Dendritic cell treated with granulocyte-macrophage colony-stimulating factor and Interleukin-4, amounts not matched to agents 40 ng/mL and 50 ng/mL, for 4 days (primary cell): ENCODE data around the gene TESMIN.

ENCODE experiments used
- H3K27ac Mint-ChIP-seq: one replicate; pipeline ENCODE4 v1.8.0; 2022; ENCODE audit warnings: mild to moderate bottlenecking, mixed read lengths
- H3K27me3 Mint-ChIP-seq: one replicate; pipeline ENCODE4 v1.8.0; 2022; ENCODE audit warnings: mild to moderate bottlenecking, mixed read lengths
- H3K36me3 Mint-ChIP-seq: one replicate; pipeline ENCODE4 v1.8.0; 2022; ENCODE audit warnings: low read depth, mixed read lengths
- H3K4me1 Mint-ChIP-seq: one replicate; pipeline ENCODE4 v1.8.0; 2022; ENCODE audit warnings: low read depth, mixed read lengths
- H3K4me3 Mint-ChIP-seq: one replicate; pipeline ENCODE4 v1.8.0; 2022; ENCODE audit warnings: mild to moderate bottlenecking, moderate library complexity, mixed read lengths
- H3K9me3 Mint-ChIP-seq: one replicate; pipeline ENCODE4 v1.8.0; 2022; ENCODE audit warnings: mixed read lengths
- intact Hi-C: fragments of 100-400 bp; cut with micrococcal nuclease; formaldehyde crosslinking; loops from one replicate; pipeline ENCODE4 v1.15.0; 2022

The TESMIN gene

DNA sequence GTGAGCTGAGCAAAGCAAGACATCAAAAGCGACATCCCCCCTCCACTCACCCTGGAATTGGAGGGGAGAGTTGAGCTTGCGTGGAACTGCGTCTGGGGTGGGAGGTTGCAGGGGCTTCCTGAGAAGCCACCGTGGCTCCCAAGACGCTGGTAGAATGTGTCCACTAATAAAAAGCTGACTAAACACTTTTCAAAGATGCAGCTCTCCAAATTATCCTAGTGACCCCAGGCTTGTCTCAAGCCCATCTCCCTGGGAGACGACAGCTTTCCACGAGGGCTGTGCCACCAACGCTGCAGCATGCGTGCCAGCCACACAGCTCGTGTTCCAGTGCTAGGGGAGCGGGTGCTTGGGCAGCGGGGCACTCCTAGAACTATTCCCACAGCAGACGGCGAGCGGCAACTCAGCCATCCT lies 73.3 kb downstream of the TESMIN start:
- no peak overlapping the region for H3K4me3 Mint-ChIP-seq
- H3K9me3 Mint-ChIP-seq: no peaks in the 10 kb centered on the region
- intact Hi-C loops: no loop called here
- H3K4me1 Mint-ChIP-seq: peaks cover 10% of the 10 kb centered on the region
- H3K36me3 Mint-ChIP-seq: no peaks in the 10 kb centered on the region
- no peak overlapping the region for H3K27ac Mint-ChIP-seq
- H3K27me3 Mint-ChIP-seq: peaks cover 29% of the 10 kb centered on the region

DNA sequence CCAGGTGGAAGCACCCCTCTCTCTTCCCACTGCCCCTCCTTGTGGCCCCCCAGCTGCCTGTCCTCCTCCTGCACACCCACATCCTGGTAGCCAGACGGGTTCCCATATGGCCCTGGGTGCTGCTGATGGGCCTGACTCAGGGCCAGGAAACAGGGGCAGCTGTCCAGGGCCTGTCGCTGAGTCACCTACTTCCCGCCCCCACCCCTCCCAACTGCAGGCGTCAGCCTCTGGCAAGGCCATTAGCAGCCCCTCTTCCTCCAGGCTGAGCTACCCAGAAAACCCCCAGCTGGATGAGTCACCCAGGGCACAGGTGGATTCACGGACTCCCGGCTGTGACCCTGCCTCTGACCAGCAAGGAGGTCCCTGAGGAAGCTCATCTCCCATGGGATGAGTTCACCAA lies 73.9 kb downstream of the TESMIN start:
- no peaks in the 10 kb centered on the region for H3K36me3 Mint-ChIP-seq
- H3K4me3 Mint-ChIP-seq: no peak overlapping the region

DNA sequence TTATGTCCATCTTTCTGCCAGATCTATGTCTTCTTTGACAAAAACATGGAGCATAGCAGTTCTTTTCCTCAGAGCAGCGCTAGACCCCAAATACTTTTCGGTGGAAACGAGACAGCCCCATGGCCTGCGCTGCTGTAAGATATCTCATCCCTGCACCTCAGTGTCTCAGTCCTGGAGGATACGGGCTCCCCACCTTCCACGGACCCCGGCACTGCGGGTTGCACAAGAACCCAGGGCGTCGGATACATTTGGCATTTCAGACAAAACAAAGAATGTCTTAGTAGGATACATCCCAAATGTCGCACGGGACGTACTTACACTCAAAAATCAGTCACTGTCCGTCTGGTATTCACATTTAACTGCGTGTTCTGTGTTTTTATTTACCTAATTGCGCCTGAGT lies 76.9 kb downstream of the TESMIN start:
- Mint-ChIP-seq H3K9me3 (no peaks in the 10 kb centered on the region), H3K27ac (no peak overlapping the region), H3K4me3 (no peak overlapping the region), H3K4me1 (peaks cover 10% of the 10 kb centered on the region), H3K36me3 (no peaks in the 10 kb centered on the region), H3K27me3 (peaks cover 16% of the 10 kb centered on the region)
- intact Hi-C loops: no loop called here

More for the DNA sequence above, 73.9 kb downstream of the TESMIN start:
- Mint-ChIP-seq H3K27me3 (peaks cover 24% of the 10 kb centered on the region), H3K4me1 (peaks cover 10% of the 10 kb centered on the region), H3K27ac (no peak overlapping the region), H3K9me3 (no peaks in the 10 kb centered on the region)
- intact Hi-C loops: no loop called here

DNA sequence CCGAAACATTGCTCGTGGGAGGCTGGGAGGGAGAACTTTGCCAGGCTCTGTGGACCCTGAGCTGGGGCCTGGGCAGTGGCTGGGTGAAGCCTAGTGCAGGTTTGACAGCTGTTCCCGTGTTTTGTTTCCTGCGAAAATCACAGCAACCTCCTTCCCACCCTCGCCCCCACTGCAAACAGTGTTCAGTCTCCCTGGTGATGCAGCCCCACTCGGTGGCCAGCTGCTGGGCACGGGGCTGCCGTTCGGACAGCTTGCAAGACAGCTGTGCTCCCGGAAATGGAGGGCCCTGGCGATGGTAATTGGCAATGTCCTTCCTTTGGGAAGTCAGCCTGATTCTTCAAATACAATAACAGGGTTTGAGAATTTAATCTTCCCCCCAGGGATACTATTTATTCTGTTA lies 77.3 kb downstream of the TESMIN start:
- intact Hi-C loops: no loop called here
- H3K9me3 Mint-ChIP-seq: no peaks in the 10 kb centered on the region
- H3K36me3 Mint-ChIP-seq: no peaks in the 10 kb centered on the region
- peaks cover 15% of the 10 kb centered on the region for H3K27me3 Mint-ChIP-seq
- H3K27ac Mint-ChIP-seq: no peak overlapping the region
- peaks cover 10% of the 10 kb centered on the region for H3K4me1 Mint-ChIP-seq
- no peak overlapping the region for H3K4me3 Mint-ChIP-seq

DNA sequence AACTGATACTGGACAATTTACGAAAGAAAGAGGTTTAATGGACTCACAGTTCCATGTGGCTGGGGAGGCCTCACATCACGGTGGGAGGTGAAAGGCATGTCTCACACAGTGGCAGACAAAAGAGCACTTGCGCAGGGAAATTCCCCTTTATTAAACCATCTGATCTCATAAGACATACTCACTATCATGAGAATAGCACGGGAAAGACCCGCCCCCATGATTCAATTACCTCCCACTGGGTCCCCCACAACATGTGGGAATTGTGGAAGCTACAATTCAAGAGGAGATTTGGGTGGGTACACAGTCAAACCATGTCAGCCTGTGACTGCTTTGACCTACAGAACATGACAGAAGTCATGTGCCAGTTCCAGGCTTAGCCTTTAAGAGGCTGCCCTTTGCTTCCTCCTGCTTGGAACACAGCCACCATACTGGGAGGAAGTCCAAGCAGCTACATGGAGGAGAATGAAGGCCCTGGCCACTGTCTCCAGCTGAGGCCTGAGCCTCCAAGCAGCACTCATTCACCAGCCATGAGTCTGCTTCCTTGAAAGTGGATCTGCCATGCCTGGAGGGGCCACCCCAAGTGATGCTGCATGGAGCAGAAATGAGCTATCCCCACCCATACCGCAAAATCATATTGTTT lies 77.9 kb downstream of the TESMIN start:
- intact Hi-C loops: no loop called here
- peaks cover 16% of the 10 kb centered on the region for H3K27me3 Mint-ChIP-seq
- H3K4me1 Mint-ChIP-seq: peaks cover 5% of the 10 kb centered on the region
- H3K36me3 Mint-ChIP-seq: no peaks in the 10 kb centered on the region
- no peak overlapping the region for H3K27ac Mint-ChIP-seq
- H3K9me3 Mint-ChIP-seq: no peaks in the 10 kb centered on the region
- no peak overlapping the region for H3K4me3 Mint-ChIP-seq

DNA sequence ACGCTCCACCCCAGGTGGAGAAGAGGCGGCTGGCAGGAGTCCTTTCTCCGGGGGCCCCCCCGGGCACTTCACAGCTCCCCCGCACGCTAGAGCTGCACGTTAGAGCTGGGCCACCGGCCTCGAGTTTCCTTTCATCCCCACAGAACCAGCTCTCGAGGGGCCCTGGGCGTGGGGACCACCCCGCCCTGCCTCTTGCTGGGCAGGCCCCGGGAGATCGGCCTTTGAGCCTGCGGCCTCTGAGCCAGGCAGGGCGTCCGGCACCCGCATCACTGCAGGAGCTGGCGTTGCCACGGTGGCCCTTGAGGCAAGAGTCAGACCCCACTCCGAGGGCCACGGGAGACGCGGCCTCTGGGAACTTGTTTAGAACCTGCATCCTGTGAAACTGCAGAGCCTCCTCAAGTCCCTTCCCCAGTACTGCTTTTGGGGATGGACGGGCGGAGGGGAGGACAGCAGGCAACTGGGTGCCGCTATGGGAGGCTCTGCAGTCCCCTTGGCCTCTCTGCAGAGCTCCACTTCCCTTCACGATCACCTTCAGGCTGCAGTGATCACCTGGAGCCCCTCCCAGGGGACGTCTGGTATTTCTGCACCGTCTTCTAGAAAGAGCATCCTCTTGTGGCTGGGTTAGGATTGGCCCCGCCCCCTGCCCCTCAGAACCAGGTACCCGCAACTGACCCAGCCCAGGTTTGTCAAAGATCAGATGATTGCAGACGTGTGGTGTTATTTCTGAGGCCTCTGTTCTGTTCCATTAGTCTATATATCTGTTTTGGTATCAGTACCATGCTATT lies 80.9 kb downstream of the TESMIN start:
- Mint-ChIP-seq H3K36me3 (no peaks in the 10 kb centered on the region), H3K27ac (no peak overlapping the region), H3K27me3 (peaks cover 16% of the 10 kb centered on the region), H3K4me1 (no peaks in the 10 kb centered on the region), H3K4me3 (no peak overlapping the region), H3K9me3 (no peaks in the 10 kb centered on the region)
- intact Hi-C loops: no loop called here

DNA sequence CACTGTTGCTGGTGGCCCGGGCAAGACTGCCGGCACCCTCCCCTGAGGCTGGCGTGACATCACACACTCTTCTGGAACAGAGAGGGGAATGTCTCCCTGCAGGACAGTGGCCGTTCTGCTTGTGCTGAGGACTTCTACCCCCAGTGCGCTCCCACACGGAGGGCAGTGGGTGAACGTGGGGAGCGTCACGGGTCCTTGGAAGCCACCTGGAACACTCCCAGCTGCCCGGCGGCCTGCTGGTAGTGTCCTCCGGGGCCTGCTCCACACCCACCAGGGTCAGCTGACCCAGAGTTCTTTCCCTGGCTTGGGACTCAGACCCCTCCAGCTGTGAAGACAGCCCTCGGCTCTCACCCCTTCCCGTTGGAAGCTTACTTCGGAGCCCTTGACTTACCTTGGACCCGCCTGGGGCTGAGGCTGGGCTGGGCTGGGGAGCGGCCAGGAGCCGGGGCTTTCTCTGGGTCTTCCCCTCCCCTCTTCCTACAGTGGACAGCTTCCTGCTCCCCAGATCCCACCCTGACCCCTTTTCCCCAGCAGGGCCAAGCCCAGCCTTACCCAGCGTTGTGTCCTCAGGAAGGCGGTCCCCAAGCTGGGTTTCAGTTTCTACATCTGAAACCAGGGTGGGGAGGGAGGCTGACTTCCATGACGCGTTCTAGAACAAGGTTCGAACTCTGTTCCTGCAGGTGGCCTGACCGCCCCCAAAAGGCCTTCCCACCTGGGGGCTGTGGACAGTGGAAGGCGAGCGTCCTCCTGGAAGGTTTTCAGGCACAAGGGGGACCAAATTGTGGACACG lies 81.8 kb downstream of the TESMIN start:
- intact Hi-C loops: no loop called here
- H3K36me3 Mint-ChIP-seq: no peaks in the 10 kb centered on the region
- no peak overlapping the region for H3K4me3 Mint-ChIP-seq
- H3K27ac Mint-ChIP-seq: no peak overlapping the region
- no peaks in the 10 kb centered on the region for H3K9me3 Mint-ChIP-seq
- H3K4me1 Mint-ChIP-seq: no peaks in the 10 kb centered on the region
- peaks cover 11% of the 10 kb centered on the region for H3K27me3 Mint-ChIP-seq

DNA sequence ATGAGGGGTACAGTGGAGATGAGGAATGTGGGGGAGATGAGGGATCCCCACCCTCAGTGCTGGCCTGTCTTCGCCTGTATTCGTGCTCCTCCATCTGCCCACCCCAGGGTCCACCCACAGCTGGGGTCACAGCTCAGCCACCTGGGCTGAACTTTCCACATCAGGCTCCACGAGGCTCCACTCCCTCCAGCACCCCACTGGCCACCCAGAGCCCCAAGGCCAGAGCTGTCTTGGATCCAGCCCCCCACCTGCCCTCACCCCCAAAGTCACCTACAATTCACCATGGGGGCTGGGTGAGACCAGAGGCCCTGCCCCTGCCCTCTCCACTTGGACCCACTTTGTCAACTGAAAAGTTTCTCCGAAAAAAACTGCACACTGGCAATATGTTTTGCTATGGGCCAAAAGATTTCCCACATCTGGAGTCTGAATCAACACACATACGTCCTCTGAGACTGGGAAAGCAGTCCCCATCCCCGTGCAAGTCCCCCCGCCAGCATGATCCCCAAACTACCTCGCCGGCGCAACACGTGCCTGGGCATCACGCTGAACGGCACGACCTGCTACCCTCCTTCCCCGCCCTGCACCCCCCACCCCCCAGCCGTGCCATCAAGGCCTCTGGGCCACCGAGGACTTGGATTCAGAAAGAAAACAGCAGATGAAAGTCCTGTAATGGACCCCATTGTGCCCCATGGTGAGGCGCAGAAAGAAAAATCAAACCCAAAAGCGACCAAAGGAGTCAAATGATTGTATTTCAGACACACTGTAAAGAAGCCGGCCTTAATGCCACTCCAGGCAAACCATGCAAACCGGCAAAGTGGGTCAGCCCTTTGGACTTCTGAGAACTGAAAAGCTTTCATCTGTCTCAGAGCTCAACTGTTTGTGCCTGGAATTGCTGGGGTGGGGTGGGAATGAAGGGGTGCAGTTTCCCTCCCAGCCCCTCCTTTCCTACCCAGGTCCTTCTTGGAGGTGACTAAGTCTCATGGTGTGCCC lies 83.5 kb downstream of the TESMIN start:
- Mint-ChIP-seq H3K27me3 (peaks cover 9% of the 10 kb centered on the region), H3K9me3 (no peaks in the 10 kb centered on the region)
- intact Hi-C loops: no loop called here

DNA sequence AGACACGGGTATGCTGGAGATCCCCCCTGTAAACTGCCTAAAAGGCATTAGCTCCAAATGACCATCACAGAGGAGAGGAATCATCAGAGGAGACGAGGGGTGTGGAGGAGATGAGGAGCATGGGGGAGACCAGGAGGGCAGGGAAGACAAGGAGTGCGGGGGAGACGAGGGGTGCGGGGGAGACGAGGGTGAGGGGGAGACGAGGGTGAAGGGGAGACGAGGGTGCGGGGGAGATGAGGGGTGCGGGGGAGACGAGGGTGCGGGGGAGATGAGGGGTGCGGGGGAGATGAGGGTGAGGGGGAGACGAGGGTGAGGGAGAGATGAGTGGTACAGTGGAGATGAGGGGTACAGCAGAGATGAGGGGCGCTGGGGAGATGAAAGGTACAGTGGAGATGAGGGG lies 84.5 kb downstream of the TESMIN start:
- H3K27me3 Mint-ChIP-seq: peaks cover 5% of the 10 kb centered on the region
- intact Hi-C loops: no loop called here
- no peaks in the 10 kb centered on the region for H3K9me3 Mint-ChIP-seq
- no peaks in the 10 kb centered on the region for H3K4me1 Mint-ChIP-seq
- H3K4me3 Mint-ChIP-seq: no peak overlapping the region
- H3K27ac Mint-ChIP-seq: no peak overlapping the region
- H3K36me3 Mint-ChIP-seq: no peaks in the 10 kb centered on the region

More for the DNA sequence above, 83.5 kb downstream of the TESMIN start:
- H3K27ac Mint-ChIP-seq: no peak overlapping the region
- no peaks in the 10 kb centered on the region for H3K4me1 Mint-ChIP-seq
- H3K4me3 Mint-ChIP-seq: no peak overlapping the region
- no peaks in the 10 kb centered on the region for H3K36me3 Mint-ChIP-seq

DNA sequence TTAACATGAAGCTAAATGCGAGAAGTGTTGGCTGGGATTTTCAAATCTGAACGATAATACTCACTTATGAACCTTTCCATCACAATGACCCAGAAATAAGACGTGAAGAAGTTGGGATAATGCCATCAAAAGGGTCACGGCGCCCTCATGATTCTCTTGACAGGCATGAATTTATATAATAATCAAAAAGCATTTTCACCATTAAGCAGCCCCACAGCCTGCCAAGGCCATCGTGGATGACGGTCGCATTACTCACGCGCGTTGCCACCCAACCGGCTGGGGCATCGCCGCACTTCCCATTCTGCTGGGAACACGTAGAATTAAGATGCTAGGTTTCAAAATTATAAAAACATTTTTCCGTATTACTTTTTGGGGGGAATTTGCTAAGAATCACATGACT lies 85.9 kb downstream of the TESMIN start:
- no peaks in the 10 kb centered on the region for H3K4me1 Mint-ChIP-seq
- peaks cover 3% of the 10 kb centered on the region for H3K27me3 Mint-ChIP-seq
- no peak overlapping the region for H3K27ac Mint-ChIP-seq
- H3K36me3 Mint-ChIP-seq: no peaks in the 10 kb centered on the region
- H3K9me3 Mint-ChIP-seq: no peaks in the 10 kb centered on the region
- H3K4me3 Mint-ChIP-seq: no peak overlapping the region
- intact Hi-C loops: no loop called here

DNA sequence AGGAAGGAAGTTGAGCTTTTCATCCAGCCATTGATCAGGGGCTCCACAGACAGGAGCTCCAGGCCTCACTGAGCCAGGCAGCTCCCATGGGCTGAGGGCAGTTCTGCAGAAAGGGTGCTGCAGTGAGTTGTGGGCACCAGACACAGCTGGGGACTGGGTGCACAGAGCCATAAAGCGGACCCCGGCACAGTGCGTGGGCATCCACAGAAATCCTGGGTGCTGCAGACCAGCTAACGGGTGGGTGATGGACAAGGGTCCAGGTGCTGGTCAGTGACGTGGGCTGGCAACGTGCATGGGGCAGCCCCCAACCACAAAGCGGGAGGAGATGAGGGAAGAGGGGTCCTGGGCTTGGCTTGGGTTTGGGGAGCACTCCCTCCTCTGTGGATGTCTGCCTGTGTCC lies 86.4 kb downstream of the TESMIN start:
- Mint-ChIP-seq H3K27me3 (peaks cover 3% of the 10 kb centered on the region), H3K27ac (no peak overlapping the region), H3K4me1 (no peaks in the 10 kb centered on the region), H3K9me3 (no peaks in the 10 kb centered on the region), H3K4me3 (no peak overlapping the region), H3K36me3 (no peaks in the 10 kb centered on the region)
- intact Hi-C loops: no loop called here

DNA sequence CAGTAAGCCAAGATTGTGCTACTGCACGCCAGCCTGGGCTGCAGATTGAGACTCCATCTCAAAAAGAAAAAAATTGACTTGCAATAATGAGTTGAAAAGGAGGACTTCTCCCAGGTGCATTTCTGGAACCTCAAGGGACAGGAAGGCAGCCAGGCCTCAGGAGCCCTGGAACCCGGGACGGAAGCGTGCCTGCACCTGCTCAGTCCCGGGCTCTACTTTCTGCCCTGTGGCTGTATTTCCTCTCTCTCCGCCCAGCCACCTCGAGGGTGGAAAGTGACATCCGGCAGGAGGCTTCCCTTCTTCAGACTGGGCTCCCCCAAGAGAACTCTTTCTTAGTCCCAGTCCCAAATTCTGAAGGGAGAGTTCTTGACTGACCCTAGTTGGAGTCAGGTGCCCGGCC lies 87.2 kb downstream of the TESMIN start:
- no peak overlapping the region for H3K4me3 Mint-ChIP-seq
- no peaks in the 10 kb centered on the region for H3K36me3 Mint-ChIP-seq
- H3K27ac Mint-ChIP-seq: no peak overlapping the region
- H3K9me3 Mint-ChIP-seq: no peaks in the 10 kb centered on the region
- intact Hi-C loops: no loop called here
- H3K27me3 Mint-ChIP-seq: peaks cover 3% of the 10 kb centered on the region
- H3K4me1 Mint-ChIP-seq: no peaks in the 10 kb centered on the region

DNA sequence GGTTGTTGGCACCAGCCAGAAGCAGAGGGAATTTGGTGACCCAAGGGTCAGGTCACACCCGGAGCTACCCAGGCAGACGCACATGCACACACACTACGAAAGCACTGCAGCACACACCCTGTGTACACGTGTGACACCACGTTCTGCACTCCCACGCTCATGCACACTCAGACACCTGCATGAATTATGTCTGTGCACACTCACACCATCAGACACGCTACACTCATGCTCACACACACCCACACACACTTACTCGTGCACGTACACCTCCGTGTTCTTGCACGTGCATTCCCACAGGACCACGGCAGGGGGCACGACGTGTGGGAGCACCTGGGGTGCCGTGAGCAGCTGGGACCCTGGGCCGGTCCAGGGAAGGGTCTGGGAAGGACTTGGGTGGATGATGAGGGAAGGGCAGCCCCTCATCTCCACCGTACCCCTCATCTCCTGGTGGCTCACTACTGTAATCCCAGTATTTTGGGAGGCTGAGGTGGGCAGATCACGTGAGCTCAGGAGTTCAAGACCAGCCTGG lies 87.8 kb downstream of the TESMIN start:
- Mint-ChIP-seq H3K4me3 (no peak overlapping the region), H3K4me1 (no peaks in the 10 kb centered on the region), H3K9me3 (no peaks in the 10 kb centered on the region), H3K36me3 (no peaks in the 10 kb centered on the region), H3K27ac (no peak overlapping the region), H3K27me3 (peaks cover 2% of the 10 kb centered on the region)
- intact Hi-C loops: no loop called here
